Thymus (tissue), 11 donors: ENCODE measurements around the gene CLDN12. TPM values are rescaled to one million over a fixed set of nuclear protein-coding genes. Genes with fewer than 3 reads are reported as not detected.

Source experiments
- DNase-seq, 9 donors: peaks; one replicate each; pipeline ENCODE4 v3.0.0-alpha.2; 2013; ENCODE audit warnings: low spot score in 9 of 9, low read depth in 6 of 9, missing footprints in 1 of 9
- H3K27ac ChIP-seq, 2 donors: one replicate each; pipeline ENCODE4 v1.5.1; 2013; ENCODE audit warnings: control low read depth in 1 of 2, low read depth in 1 of 2, low read length in 1 of 2, mild to moderate bottlenecking in 1 of 2, moderate library complexity in 1 of 2
- H3K27me3 ChIP-seq, 2 donors: one replicate each; pipeline ENCODE4 v1.5.1; 2013; ENCODE audit warnings: low read length in 1 of 2; ENCODE audit not compliant: control insufficient read depth in 2 of 2, insufficient read depth in 1 of 2
- H3K36me3 ChIP-seq, 2 donors: one replicate each; pipeline ENCODE4 v1.5.1; 2013; ENCODE audit warnings: low read length in 1 of 2, mild to moderate bottlenecking in 1 of 2, moderate library complexity in 1 of 2; ENCODE audit not compliant: control insufficient read depth in 2 of 2, insufficient read depth in 2 of 2
- H3K4me1 ChIP-seq, 2 donors: one replicate each; pipeline ENCODE4 v1.5.1; 2013; ENCODE audit warnings: low read length in 2 of 2; ENCODE audit not compliant: control insufficient read depth in 2 of 2, insufficient read depth in 2 of 2
- H3K4me3 ChIP-seq, 2 donors: one replicate each; pipeline ENCODE4 v1.5.1; 2013; ENCODE audit warnings: low read length in 2 of 2, control low read depth in 1 of 2, mild to moderate bottlenecking in 1 of 2
- H3K9me3 ChIP-seq, 2 donors: one replicate each; pipeline ENCODE4 v1.5.1; 2013; ENCODE audit warnings: low read length in 1 of 2, mild to moderate bottlenecking in 1 of 2; ENCODE audit not compliant: control insufficient read depth in 2 of 2, insufficient read depth in 1 of 2
- WGBS: extraction: QIAGEN DNeasy Blood & Tissue Kit; methylation state at CpG from one replicate; pipeline ENCODE4 v1.1.7; 2013; 5-methylcytosine and 5-hydroxymethylcytosine counted together
- polyA plus RNA-seq: library from polyadenylated mRNA; stranded (reverse); fragments of 200-250 nt; gene quantifications from one replicate; pipeline ENCODE4 v1.2.3, GENCODE V29; 2013
- total RNA-seq: library from RNA; stranded (reverse); fragments of 120-200 nt; gene quantifications from one replicate; pipeline ENCODE4 v1.2.4, GENCODE V29; 2013
- donor health status: healthy.

Gene CLDN12
- total and polyA plus RNA-seq, 2 donors: 8.1 to 12.7 TPM

DNA sequence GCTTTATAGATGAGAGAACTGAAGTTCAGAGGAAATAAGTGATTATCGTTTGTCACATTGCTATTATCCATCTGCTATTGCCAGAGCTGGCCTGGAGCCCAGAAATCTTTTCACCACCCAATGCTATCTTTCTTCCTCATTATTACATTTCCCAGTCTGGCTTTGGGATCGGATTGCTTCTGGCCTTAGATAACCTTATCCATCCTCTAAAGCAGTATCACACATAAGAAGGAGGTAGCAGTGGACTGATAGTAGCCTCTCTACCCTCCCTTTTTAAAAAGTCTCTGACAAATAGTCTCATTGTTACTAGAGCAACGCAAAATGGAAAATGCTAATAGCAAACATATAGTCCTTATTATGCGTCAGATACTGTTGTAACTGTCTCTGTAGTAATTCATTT lies 1.3 kb upstream of the CLDN12 start:
- peaks cover 0 to 4% of the 10 kb centered on the region in 2 donors for H3K36me3 ChIP-seq
- no peak overlapping the region for H3K27ac ChIP-seq
- H3K9me3 ChIP-seq: no peaks in the 10 kb centered on the region
- WGBS: 69% methylated on average over 4 of the region's 4 CpGs
- H3K4me3 ChIP-seq: no peak overlapping the region
- no peaks in the 10 kb centered on the region for H3K4me1 ChIP-seq
- no peaks in the 10 kb centered on the region for H3K27me3 ChIP-seq
- no peak for DNase-seq

DNA sequence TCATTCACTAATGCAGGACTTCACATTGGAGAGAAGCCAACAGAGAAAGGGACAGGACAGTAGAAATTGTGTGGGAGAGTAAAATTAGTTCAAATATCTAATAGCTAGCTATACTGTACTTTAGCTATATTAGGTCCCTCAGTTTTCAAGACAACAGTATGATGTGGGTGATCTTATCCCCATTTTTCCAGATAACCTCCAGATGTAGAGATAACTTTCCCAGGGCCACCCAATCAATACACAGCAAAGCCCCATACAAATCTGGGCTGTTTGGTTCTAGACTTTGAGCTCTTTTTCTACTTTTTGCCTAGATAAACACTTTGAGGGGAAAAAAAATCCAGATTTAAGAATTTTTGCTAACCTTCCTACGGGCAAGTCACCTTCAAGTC lies 482 bp upstream of the CLDN12 start:
- H3K27ac ChIP-seq: no peak overlapping the region
- H3K27me3 ChIP-seq: no peaks in the 10 kb centered on the region
- no peaks in the 10 kb centered on the region for H3K9me3 ChIP-seq
- no peaks in the 10 kb centered on the region for H3K4me1 ChIP-seq
- DNase-seq: no peak
- peaks cover 0 to 4% of the 10 kb centered on the region in 2 donors for H3K36me3 ChIP-seq
- WGBS: 63% methylated on average over 1 of the region's 1 CpG
- H3K4me3 ChIP-seq: peak overlapping the region; percentile 68 to 95

DNA sequence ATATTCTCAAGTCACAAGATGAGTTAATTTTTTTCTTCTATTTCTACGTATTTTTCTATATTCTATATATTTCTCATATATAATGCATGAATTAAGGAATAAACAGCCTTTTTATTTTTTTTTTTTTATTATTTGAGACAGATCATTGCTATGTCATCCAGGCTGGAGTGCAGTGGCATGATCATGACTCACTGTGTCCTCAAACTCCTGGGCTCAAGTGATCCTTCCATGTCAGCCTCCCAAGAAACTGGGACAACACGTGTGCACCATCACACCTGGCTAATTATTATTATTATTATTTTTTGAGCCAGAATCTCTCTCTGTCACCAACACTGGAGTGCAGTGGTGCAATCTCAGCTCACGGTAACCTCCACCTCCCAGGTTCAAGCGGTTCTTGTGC lies 1.5 kb downstream of the CLDN12 start:
- WGBS: 97% methylated on average over 4 of the region's 4 CpGs
- Histone ChIP-seq H3K9me3 (no peaks in the 10 kb centered on the region), H3K4me1 (no peaks in the 10 kb centered on the region), H3K4me3 (no peak overlapping the region), H3K27me3 (no peaks in the 10 kb centered on the region), H3K27ac (no peak overlapping the region), H3K36me3 (peaks cover 0 to 7% of the 10 kb centered on the region in 2 donors)
- no peak for DNase-seq

DNA sequence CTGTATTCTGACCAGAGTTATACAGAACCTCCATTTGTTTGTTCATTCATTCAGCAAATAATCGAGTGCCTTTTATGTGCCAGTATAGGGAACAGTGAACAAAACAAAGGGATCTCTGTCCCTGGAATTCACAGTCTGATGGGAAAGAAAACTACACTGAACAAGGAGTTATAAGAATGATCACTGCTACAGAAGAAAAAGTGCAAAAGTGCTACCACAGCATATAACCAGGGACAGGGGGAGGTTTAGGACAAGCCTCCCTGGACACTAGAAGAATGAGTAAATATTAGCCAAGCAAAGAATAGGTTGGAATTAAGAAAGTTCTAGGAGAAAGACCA lies 4.2 kb downstream of the CLDN12 start:
- Histone ChIP-seq H3K4me3 (no peak overlapping the region), H3K27ac (no peak overlapping the region), H3K27me3 (no peaks in the 10 kb centered on the region), H3K4me1 (no peaks in the 10 kb centered on the region), H3K36me3 (peaks cover under 1 to 7% of the 10 kb centered on the region in 2 donors), H3K9me3 (no peaks in the 10 kb centered on the region)
- no peak for DNase-seq
- 93% methylated on average over 1 of the region's 1 CpG for WGBS

- H3K27ac ChIP-seq: no peak overlapping the region
- no peak for DNase-seq
- no peaks in the 10 kb centered on the region for H3K4me1 ChIP-seq
- WGBS: 100% methylated on average over 1 of the region's 1 CpG
- H3K9me3 ChIP-seq: no peaks in the 10 kb centered on the region
- H3K36me3 ChIP-seq: peaks cover 4 to 8% of the 10 kb centered on the region in 2 donors
- no peak overlapping the region for H3K4me3 ChIP-seq
- H3K27me3 ChIP-seq: no peaks in the 10 kb centered on the region
Observed at GRCh38 chr7:90408142-90408541, 4.9 kb downstream of the CLDN12 start.

- Histone ChIP-seq H3K27ac (no peak overlapping the region), H3K9me3 (no peaks in the 10 kb centered on the region), H3K4me1 (no peaks in the 10 kb centered on the region), H3K27me3 (no peaks in the 10 kb centered on the region), H3K36me3 (peaks cover 4 to 9% of the 10 kb centered on the region in 2 donors), H3K4me3 (no peak overlapping the region)
- DNase-seq: no peak
- WGBS: 95% methylated on average over 3 of the region's 3 CpGs
Observed at GRCh38 chr7:90409667-90410066, 6.4 kb downstream of the CLDN12 start.

- Histone ChIP-seq H3K4me3 (no peak overlapping the region), H3K9me3 (no peaks in the 10 kb centered on the region), H3K36me3 (peaks cover 4 to 8% of the 10 kb centered on the region in 2 donors), H3K4me1 (no peaks in the 10 kb centered on the region), H3K27ac (no peak overlapping the region), H3K27me3 (no peaks in the 10 kb centered on the region)
- WGBS: 98% methylated on average over 2 of the region's 2 CpGs
- DNase-seq: no peak
Observed at GRCh38 chr7:90411510-90411909, 8.2 kb downstream of the CLDN12 start.

- 98% methylated on average over 11 of the region's 11 CpGs for WGBS
- no peak overlapping the region for H3K27ac ChIP-seq
- peaks cover 4 to 5% of the 10 kb centered on the region in 2 donors for H3K36me3 ChIP-seq
- no peak for DNase-seq
- H3K4me3 ChIP-seq: no peak overlapping the region
- no peaks in the 10 kb centered on the region for H3K9me3 ChIP-seq
- H3K4me1 ChIP-seq: no peaks in the 10 kb centered on the region
- no peaks in the 10 kb centered on the region for H3K27me3 ChIP-seq
Observed at GRCh38 chr7:90412458-90413184, 9.4 kb downstream of the CLDN12 start.

DNA sequence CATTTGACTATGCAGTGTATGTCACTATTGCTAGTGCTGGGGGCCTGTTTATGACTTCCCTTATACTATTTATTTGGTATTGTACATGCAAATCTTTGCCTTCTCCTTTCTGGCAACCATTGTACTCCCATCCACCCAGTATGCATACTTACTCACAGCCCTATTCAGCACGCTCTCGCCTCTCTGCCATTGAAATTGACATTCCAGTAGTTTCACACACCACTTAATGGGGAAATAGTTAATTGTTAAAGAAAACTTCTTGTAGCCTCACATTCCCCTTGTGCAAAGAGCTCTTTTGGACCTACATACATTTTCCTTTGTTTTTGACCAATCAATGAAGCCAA lies 9.9 kb downstream of the CLDN12 start:
- Histone ChIP-seq H3K4me3 (no peak overlapping the region), H3K27ac (no peak overlapping the region), H3K9me3 (no peaks in the 10 kb centered on the region), H3K4me1 (no peaks in the 10 kb centered on the region), H3K27me3 (no peaks in the 10 kb centered on the region), H3K36me3 (peaks cover 4 to 5% of the 10 kb centered on the region in 2 donors)
- DNase-seq: no peak
- WGBS: 99% methylated on average over 2 of the region's 2 CpGs
